ENCODE results near the gene MINK1.
"Not testable (repeated sequence)": the region's sequence is repeated elsewhere in the genome, so short reads cannot be mapped to it uniquely, and the experiment has no call there.

The MINK1 gene

GRCh38 chr17:4850246-4850645, 17.1 kb downstream of the MINK1 start:
- no peak for DNase-seq

GRCh38 chr17:4851084-4851483, 17.9 kb downstream of the MINK1 start:
- no peak for DNase-seq

GRCh38 chr17:4852567-4853207, 19.5 kb downstream of the MINK1 start:
- DNase-seq: no peak

GRCh38 chr17:4853208-4853671, 20.1 kb downstream of the MINK1 start:
- DNase-seq: no peak

- no peak for DNase-seq
These were observed 21.1 kb downstream of the MINK1 start for GRCh38 chr17:4854111-4854681.

- no peak for DNase-seq
These were observed 23.3 kb downstream of the MINK1 start for GRCh38 chr17:4856271-4856936.

- DNase-seq: no peak
These were observed 23.8 kb downstream of the MINK1 start for GRCh38 chr17:4856937-4857314.

- DNase-seq: not testable (repeated sequence)
These were observed 24.2 kb downstream of the MINK1 start for GRCh38 chr17:4857347-4857746.

- DNase-seq: no peak
These were observed 25.1 kb downstream of the MINK1 start for GRCh38 chr17:4858068-4858881.

- DNase-seq: no peak
These were observed 25.7 kb downstream of the MINK1 start for GRCh38 chr17:4858882-4859260.

GRCh38 chr17:4859816-4860625, 26.9 kb downstream of the MINK1 start:
- DNase-seq: no peak

- DNase-seq: no peak
These were observed 27.5 kb downstream of the MINK1 start for GRCh38 chr17:4860651-4861050.

- no peak for DNase-seq
These were observed 27.9 kb downstream of the MINK1 start for GRCh38 chr17:4861052-4861451.

GRCh38 chr17:4862720-4863119, 29.6 kb downstream of the MINK1 start:
- no peak for DNase-seq

GRCh38 chr17:4863321-4863720, 30.2 kb downstream of the MINK1 start:
- DNase-seq: no peak

GRCh38 chr17:4867535-4867934, 34.4 kb downstream of the MINK1 start:
- DNase-seq: not testable (repeated sequence)

GRCh38 chr17:4869058-4869998, 36.2 kb downstream of the MINK1 start:
- DNase-seq: not testable (repeated sequence)

- no peak for DNase-seq
These were observed 37.7 kb downstream of the MINK1 start for GRCh38 chr17:4870855-4871254.

GRCh38 chr17:4872786-4873185, 39.6 kb downstream of the MINK1 start:
- no peak for DNase-seq

- no peak for DNase-seq
These were observed 43.9 kb downstream of the MINK1 start for GRCh38 chr17:4877089-4877488.

- DNase-seq: no peak
These were observed 46.5 kb downstream of the MINK1 start for GRCh38 chr17:4879601-4880000.

Measured in CD4-positive, alpha-beta T cell treated with Interleukin-4 for 4 hours (primary cell).